ENCODE measurements around the gene ADAMTS2. TPM values are rescaled to one million over a fixed set of nuclear protein-coding genes. Genes with fewer than 3 reads are reported as not detected.

ADAMTS2 gene
- total and polyA plus RNA-seq, 2 of the 4 experiments (the other 2 are of a cell fraction): 19.0 to 58.8 TPM

- Histone ChIP-seq H3K9ac (ENCODE audit: low read depth, low read length) (no peak overlapping the region), H3K56ac (ENCODE audit: extremely low read depth, insufficient read depth, low read length) (no peak overlapping the region), H3K4me1 (ENCODE audit: control insufficient read depth, insufficient read depth, low read length) (peaks cover 3% of the 10 kb centered on the region), H3K27me3 (ENCODE audit: control insufficient read depth, insufficient read depth, low read length) (no peaks in the 10 kb centered on the region), H2AK9ac (replicated peaks; ENCODE audit: low read depth, low read length, poor library complexity) (no peak overlapping the region), H2AK5ac (ENCODE audit: low read depth, low read length) (no peak overlapping the region), H3K27ac (ENCODE audit: insufficient read depth, low read length) (no peak overlapping the region), H3K14ac (replicated peaks; ENCODE audit: low read depth, low read length) (no peak overlapping the region), H3K9me3 (ENCODE audit: control insufficient read depth, insufficient read depth, low read length) (peaks cover 2% of the 10 kb centered on the region; the same call in 1 of the 2 replicates), H2BK15ac (ENCODE audit: low read depth, low read length) (no peak overlapping the region), H3K9me1 (ENCODE audit: insufficient read depth, low read length) (no peaks in the 10 kb centered on the region), H2BK120ac (ENCODE audit: low read depth, low read length) (no peak overlapping the region), H2BK20ac (ENCODE audit: low read depth, low read length) (no peak overlapping the region), H3K18ac (ENCODE audit: low read depth, low read length) (0 out of 2 replicates have a peak overlapping the region, but pooled peaks have one; percentile 52), H4K91ac (ENCODE audit: insufficient read depth, low read depth, low read length) (no peak overlapping the region), H4K8ac (ENCODE audit: low read depth in 2 of 2, low read length in 2 of 2) (no peak overlapping the region), H2BK5ac (ENCODE audit: low read depth, low read length, poor library complexity, severe bottlenecking) (no peak overlapping the region), H3K36me3 (ENCODE audit: control insufficient read depth, insufficient read depth, low read length) (0 out of 2 replicates have a peak, but pooled peaks cover 1% of the 10 kb centered on the region), H3K4me2 (ENCODE audit: low read depth, low read length) (no peak overlapping the region), H4K20me1 (ENCODE audit: insufficient read depth, low read length) (peaks cover 5% of the 10 kb centered on the region; the same call in 1 of the 2 replicates), H3K23ac (ENCODE audit: low read depth, low read length) (no peak overlapping the region), H3K79me1 (ENCODE audit: low read depth in 1 of 2, low read length in 2 of 2) (peaks cover 33 to 53% of the 10 kb centered on the region in 2 experiments), H2AFZ (replicated peaks; ENCODE audit: low read length, poor library complexity) (no peak overlapping the region), H3K4ac (ENCODE audit: low read depth, low read length) (no peak overlapping the region), H4K5ac (ENCODE audit: low read depth, low read length) (no peak overlapping the region), H3K4me3 (ENCODE audit: insufficient read depth, low read depth, low read length) (no peak overlapping the region)
- intact Hi-C loops (cut with micrococcal nuclease) (no loop called here), dilution Hi-C loops (cut with HindIII; ENCODE audit: low sequenced_read_pairs, unreplicated experiment) (no loop called here), in situ Hi-C loops (cut with MboI; ENCODE audit: low sequenced_read_pairs) (no loop called here)
- ChIA-PET CTCF (no interaction called here), POLR2A (ENCODE audit: unreplicated experiment) (no interaction called here)
- TF ChIP-seq RCOR1 (IDR thresholded peaks at IDR 0.05; ENCODE audit: insufficient replicate concordance, low read length): no peak
- no peak for TF ChIP-seq CTCF (conservative IDR thresholded peaks at IDR 0.05; ENCODE audit: low read depth, low read length)
- TF ChIP-seq ELK1 (IDR thresholded peaks at IDR 0.05; ENCODE audit: borderline replicate concordance, low read depth, low read length): no peak
- TF ChIP-seq MAZ (IDR thresholded peaks at IDR 0.05; ENCODE audit: borderline replicate concordance, low read depth, low read length): no peak
- TF ChIP-seq NFE2L2 (IDR thresholded peaks at IDR 0.05; ENCODE audit: low read depth, low read length): no peak
- TF ChIP-seq RFX5 (IDR thresholded peaks at IDR 0.05; ENCODE audit: low read depth, low read length): no peak
- no peak for TF ChIP-seq MAFK (IDR thresholded peaks at IDR 0.05; ENCODE audit: low read depth, low read length)
- TF ChIP-seq RAD21 (IDR thresholded peaks at IDR 0.05; ENCODE audit: low read length): no peak
- TF ChIP-seq CEBPB (IDR thresholded peaks at IDR 0.05; ENCODE audit: low read depth, low read length): no peak
- TF ChIP-seq SMC3 (IDR thresholded peaks at IDR 0.05; ENCODE audit: low read depth, low read length): no peak
- TF ChIP-seq CHD1 (IDR thresholded peaks at IDR 0.05; ENCODE audit: low read depth, low read length): no peak
- TF ChIP-seq FOS (IDR thresholded peaks at IDR 0.05; ENCODE audit: low read depth, low read length): no peak
- WGBS, 2 experiments (ENCODE audit: extremely low coverage in 2 of 2, insufficient read length in 1 of 2): no CpG with 5 or more reads among the region's 5 CpGs
- BruUV-seq (replicated peaks): no TSS peak
- DNase-seq: no peak
- ATAC-seq (ENCODE audit: low read depth): no peak
Measured at GRCh38 chr5:179244044-179244443, 101.2 kb downstream of the ADAMTS2 start.
